Measurements from ENCODE around the gene TAP1. TPM values are rescaled to one million over a fixed set of nuclear protein-coding genes. Genes with fewer than 3 reads are reported as not detected.

The TAP1 gene
- total RNA-seq (126 and 131 TPM in 2 replicates), polyA plus RNA-seq (162 and 184 TPM in 2 replicates), polyA minus RNA-seq (129 and 139 TPM in 2 replicates)
- total RNA-seq (2013) = 119 TPM

- TF ChIP-seq CTCF (IDR thresholded peaks at IDR 0.05) (peak; percentile 81), EZH2 (IDR thresholded peaks at IDR 0.05; ENCODE audit: borderline replicate concordance, insufficient read depth, low read depth, low read length, poor library complexity, severe bottlenecking) (no peak)
- under 1% methylated on average over 68 of the region's 68 CpGs for WGBS (ENCODE audit: insufficient coverage)
- H3K79me2 ChIP-seq (ENCODE audit: control insufficient read depth, insufficient read depth, low read length) = peaks cover 100% of the 10 kb centered on the region
- H3K9me3 ChIP-seq (ENCODE audit: control extremely low read depth in 1 of 3, control insufficient read depth in 2 of 3, insufficient read depth in 1 of 3, low read length in 2 of 3) = no peaks in the 10 kb centered on the region
- POLR2A ChIA-PET = interaction anchor here (0.6 to 6.4 kb wide), 21 partner anchors 11 to 1285 kb away, joined by 3 to 282 read pairs (median 4); partner anchors contain the start of genes BRD2, HLA-DMA, HLA-DOB and HLA-DPB1
- CTCF ChIA-PET = interaction anchor here (0.6 to 8.1 kb wide), 27 partner anchors 10 to 443 kb away, joined by 3 to 359 read pairs (median 5); partner anchors contain the start of genes HLA-DMA, HLA-DOB, HLA-DPA1 and PSMB8
- Mint-ChIP-seq H3K4me3 (peak within 1 kb of the TSS; percentile 99), H3K27ac (peak within 1 kb of the TSS; percentile 100), H3K9me3 (ENCODE audit: insufficient read depth) (no peaks in the 10 kb centered on the region), H3K27me3 (no peaks in the 10 kb centered on the region), H3K4me1 (peaks cover 75% of the 10 kb centered on the region)
- peak within 1 kb of the TSS; percentile 98 to 99 for H3K27ac ChIP-seq (ENCODE audit: low read length in 2 of 2)
- H3K4me2 ChIP-seq (replicated peaks; ENCODE audit: low read depth, low read length, poor library complexity, severe bottlenecking) = peak within 1 kb of the TSS; percentile 82
- peak within 1 kb of the TSS; percentile 91 to 98 (median 94) for H3K4me3 ChIP-seq (ENCODE audit: control extremely low read depth in 1 of 5, extremely low read depth in 1 of 5, insufficient read depth in 1 of 5, low read depth in 2 of 5, low read length in 4 of 5)
- H3K27me3 ChIP-seq (replicated peaks in 1 of 4; ENCODE audit: control extremely low read depth in 1 of 4, control insufficient read depth in 3 of 4, insufficient read depth in 4 of 4, low read length in 3 of 4) = no peaks in the 10 kb centered on the region
- peak; percentile 98 for DNase-seq
- intact Hi-C loops (cut with micrococcal nuclease) = loop anchor here (1.0 kb wide), 4 partner anchors 9 to 36 kb away; partner anchors contain the start of genes HLA-DOB, PSMB8 and TAP2
- peak within 1 kb of the TSS; percentile 99 for H3K9ac ChIP-seq (ENCODE audit: low read length)
- H4K20me1 ChIP-seq (ENCODE audit: control insufficient read depth, insufficient read depth, low read length, poor library complexity, severe bottlenecking) = peaks cover 16% of the 10 kb centered on the region
- H2AFZ ChIP-seq (ENCODE audit: insufficient read depth, low read depth, low read length, poor library complexity, severe bottlenecking) = peak within 1 kb of the TSS; percentile 86
- H3K36me3 ChIP-seq (replicated peaks in 1 of 2; ENCODE audit: control extremely low read depth in 1 of 2, control insufficient read depth in 1 of 2, extremely low read depth in 1 of 2, insufficient read depth in 2 of 2, low read length in 1 of 2) = peaks cover 21 to 63% of the 10 kb centered on the region in 2 experiments
- H3K4me1 ChIP-seq (ENCODE audit: control insufficient read depth in 2 of 2, insufficient read depth in 2 of 2, low read length in 2 of 2) = peaks cover 60 to 63% of the 10 kb centered on the region in 2 donors
- ATAC-seq (ENCODE audit: low read depth) = peak; percentile 82
Observed at GRCh38 chr6:32853541-32854375, at the start of gene TAP1, which contains the start of gene PSMB9. Gene TAP1, minus strand, starts transcription at chr6:32853704. Its CDS starts 68 bp downstream, at chr6:32853636. Gene PSMB9, plus strand, starts transcription at chr6:32854192. Its CDS starts 38 bp downstream, at chr6:32854230.
